Epithelial cell of esophagus (primary cell): Measurements from ENCODE around the gene CADM1.

Source experiments
- DNase-seq: peaks from one replicate; pipeline ENCODE4 v3.0.0; 2010; ENCODE audit warnings: low read depth
- H3K4me3 ChIP-seq: 2 replicates; pipeline ENCODE4 v1.5.1; 2011; ENCODE audit warnings: mild to moderate bottlenecking, low read length, control low read depth
- TF ChIP-seq, protein P1 (sequence below): IDR thresholded peaks from 2 replicates; pipeline ENCODE4 v1.5.1; 2011; ENCODE audit warnings: low read depth, mild to moderate bottlenecking, low read length, control low read depth, inconsistent platforms; ENCODE audit not compliant: insufficient read depth; ENCODE audit errors: missing control alignments

CADM1 gene

GRCh38 chr11:115193914-115194801 is 310.1 kb downstream of the CADM1 start:
- TF ChIP-seq, protein P1, sequence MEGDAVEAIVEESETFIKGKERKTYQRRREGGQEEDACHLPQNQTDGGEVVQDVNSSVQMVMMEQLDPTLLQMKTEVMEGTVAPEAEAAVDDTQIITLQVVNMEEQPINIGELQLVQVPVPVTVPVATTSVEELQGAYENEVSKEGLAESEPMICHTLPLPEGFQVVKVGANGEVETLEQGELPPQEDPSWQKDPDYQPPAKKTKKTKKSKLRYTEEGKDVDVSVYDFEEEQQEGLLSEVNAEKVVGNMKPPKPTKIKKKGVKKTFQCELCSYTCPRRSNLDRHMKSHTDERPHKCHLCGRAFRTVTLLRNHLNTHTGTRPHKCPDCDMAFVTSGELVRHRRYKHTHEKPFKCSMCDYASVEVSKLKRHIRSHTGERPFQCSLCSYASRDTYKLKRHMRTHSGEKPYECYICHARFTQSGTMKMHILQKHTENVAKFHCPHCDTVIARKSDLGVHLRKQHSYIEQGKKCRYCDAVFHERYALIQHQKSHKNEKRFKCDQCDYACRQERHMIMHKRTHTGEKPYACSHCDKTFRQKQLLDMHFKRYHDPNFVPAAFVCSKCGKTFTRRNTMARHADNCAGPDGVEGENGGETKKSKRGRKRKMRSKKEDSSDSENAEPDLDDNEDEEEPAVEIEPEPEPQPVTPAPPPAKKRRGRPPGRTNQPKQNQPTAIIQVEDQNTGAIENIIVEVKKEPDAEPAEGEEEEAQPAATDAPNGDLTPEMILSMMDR: no peak
- no peak for DNase-seq
- H3K4me3 ChIP-seq: no peak overlapping the region

DNA sequence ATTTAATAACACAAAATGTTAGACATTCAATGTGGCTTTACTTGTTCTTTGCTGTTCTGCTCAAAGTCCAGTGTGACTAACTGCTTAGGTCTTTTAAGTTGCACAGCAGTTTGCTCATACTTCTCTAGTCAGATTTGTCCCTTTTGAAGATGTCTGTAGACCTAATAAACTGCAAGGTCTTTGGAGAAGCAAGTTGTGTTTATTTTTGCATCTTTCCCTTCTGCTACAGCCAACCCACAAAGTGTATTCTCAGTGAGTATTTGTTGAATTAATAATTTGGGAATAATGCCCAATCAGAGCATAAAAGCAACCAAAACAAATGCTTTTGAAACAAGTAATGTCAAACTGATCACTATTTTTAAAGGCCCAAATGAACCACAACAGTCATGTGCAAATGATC is 312.5 kb downstream of the CADM1 start:
- TF ChIP-seq, protein P1: no peak
- DNase-seq: no peak
- no peak overlapping the region for H3K4me3 ChIP-seq

GRCh38 chr11:115190196-115190595 is 314.0 kb downstream of the CADM1 start:
- TF ChIP-seq, protein P1: no peak
- no peak overlapping the region for H3K4me3 ChIP-seq
- no peak for DNase-seq

- TF ChIP-seq, protein P1: no peak
- no peak for DNase-seq
- no peak overlapping the region for H3K4me3 ChIP-seq
Measured at GRCh38 chr11:115188898-115189278, 315.3 kb downstream of the CADM1 start.

- TF ChIP-seq, protein P1: no peak
- H3K4me3 ChIP-seq: no peak overlapping the region
- no peak for DNase-seq
Measured at GRCh38 chr11:115188188-115188897, 315.9 kb downstream of the CADM1 start.

DNA sequence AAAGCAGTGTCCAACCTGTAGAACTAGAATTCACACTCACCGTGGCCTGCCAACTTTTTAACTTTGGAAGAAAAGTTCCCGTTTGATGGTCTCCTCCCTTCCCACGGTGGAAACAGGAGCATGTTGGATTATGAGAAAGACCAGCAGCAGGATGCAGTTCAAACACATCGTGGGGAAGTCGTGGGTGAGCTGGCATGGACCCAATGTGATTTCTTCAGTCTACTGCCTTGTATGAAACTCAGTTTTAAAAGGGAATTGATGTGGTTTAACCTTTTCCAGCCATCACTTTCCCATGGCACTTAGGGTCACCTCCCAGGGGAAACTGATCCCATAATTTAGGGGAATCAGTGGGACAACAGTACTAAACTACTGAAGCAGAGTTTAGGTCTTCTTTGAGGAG is 318.3 kb downstream of the CADM1 start:
- TF ChIP-seq, protein P1: no peak
- no peak for DNase-seq
- no peak overlapping the region for H3K4me3 ChIP-seq
